GM21515 (cell line): Measurements from ENCODE around the gene PJVK.
A peak's percentile ranks its signal among the peaks of the same experiment; 100 is the strongest.
"Not testable (repeated sequence)": the region's sequence is repeated elsewhere in the genome, so short reads cannot be mapped to it uniquely, and the experiment has no call there.

Source experiments
- ATAC-seq: cut with Tn5 transposase; IDR thresholded peaks from one replicate; pipeline ENCODE4 v1.9.1; 2021; ENCODE audit not compliant: unreplicated experiment

Gene PJVK

DNA sequence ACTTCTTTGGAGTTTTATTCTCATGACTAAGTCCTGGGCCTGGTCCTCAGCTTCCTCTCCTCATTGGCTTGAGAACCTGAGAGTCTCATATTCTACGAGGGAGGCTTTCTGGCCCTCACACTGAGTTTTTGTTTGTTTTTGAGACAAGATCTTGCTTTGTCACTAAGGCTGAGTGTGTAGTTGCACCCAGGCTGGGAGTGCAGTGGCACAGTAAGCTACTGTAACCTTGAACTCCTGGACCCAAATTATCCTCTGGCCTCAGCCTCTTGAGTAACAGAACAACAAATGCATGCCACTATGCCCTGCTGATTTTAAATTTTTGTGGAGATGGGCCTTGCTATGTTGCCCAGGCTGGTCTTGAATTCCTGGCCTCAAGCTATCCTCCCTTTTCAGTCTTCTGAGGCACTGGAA lies 22.8 kb upstream of the PJVK start:
- no peak for ATAC-seq

DNA sequence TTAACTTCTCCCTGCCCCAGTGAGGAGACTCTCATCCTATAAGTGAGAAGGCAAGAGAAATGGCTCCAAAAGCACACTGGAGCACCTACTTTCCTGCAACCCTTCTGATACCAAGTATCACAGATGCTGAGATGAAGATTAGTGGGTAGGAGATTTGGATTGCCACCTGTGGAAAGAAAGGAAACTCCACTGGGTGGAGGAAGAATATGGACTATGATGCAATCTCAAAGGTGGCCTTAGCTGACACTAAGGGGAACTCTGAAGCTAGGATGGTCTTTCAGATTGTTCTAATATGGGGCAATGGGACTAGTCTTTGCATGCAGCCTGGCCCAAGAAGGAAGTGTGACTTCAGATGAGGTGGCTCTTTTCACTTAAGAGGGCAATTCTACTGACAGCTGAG lies 21.8 kb upstream of the PJVK start:
- no peak for ATAC-seq

DNA sequence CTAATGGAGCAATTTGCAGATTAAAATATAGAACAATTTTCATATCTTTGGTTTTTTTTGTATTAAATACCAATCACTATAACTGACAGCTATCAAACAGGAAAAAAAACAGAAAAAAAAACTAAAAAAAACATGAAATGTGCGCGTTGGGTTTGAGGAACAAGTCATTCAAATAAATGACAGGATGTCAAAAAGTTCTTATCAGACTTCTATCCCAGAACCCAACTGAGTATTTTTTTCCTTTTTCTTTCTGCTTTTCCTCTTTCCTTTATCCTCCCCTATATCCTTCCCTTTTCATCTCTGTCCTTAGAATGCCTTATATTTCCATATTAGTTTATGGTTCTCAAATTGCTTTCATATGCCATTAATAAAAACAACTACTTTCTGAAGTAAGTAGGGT lies 14.5 kb upstream of the PJVK start:
- ATAC-seq: no peak

DNA sequence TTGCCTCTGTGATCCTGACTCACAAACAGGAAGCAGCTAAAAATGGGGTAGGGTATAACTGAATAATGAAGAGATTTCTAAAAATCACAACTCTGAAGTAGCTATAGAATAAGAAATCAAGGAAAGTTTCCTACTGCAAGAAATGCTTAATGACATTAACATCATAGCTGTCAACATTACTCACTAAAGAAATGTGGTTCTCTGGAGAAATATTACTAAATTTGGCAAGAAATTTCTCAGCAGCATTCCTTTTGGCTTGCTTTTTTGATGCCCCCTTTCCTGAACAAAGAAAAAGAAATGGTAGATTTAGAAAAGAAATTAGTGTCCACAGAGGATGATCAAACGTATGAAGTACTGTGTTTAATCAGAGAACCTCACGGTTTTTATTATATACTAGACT lies 9.8 kb upstream of the PJVK start:
- no peak for ATAC-seq

DNA sequence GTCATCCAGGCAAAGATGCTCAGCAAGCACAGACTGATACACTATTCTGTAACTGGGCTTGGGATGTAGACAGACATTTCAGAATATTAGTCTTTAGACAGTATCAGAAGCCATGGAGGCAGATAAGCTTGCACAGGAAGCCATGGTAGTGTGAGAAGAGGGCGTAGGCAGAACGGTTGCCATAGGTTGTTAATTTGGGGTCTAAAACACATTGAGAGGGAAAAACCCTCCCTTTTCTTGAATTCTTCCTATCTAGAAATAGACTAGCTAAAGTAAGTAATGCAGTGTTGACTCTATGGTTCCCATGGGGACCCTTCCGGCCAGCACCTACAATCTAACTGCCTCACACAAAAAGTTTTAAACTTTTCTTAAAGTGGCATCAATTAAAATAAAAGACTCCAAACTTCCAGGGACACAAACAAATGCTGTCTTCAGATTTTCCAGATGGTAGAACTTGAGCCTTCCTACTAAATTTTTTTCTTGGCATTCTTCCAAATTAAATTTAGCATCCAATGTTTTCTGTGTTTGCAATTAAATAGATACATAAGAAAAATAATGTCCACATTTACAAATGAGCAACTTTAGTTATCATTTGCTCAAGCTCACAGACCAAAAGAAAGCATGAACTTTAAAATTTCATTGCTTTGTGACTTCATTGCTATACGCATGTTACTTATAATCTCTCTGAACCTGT lies 2.1 kb upstream of the PJVK start:
- no peak for ATAC-seq

DNA sequence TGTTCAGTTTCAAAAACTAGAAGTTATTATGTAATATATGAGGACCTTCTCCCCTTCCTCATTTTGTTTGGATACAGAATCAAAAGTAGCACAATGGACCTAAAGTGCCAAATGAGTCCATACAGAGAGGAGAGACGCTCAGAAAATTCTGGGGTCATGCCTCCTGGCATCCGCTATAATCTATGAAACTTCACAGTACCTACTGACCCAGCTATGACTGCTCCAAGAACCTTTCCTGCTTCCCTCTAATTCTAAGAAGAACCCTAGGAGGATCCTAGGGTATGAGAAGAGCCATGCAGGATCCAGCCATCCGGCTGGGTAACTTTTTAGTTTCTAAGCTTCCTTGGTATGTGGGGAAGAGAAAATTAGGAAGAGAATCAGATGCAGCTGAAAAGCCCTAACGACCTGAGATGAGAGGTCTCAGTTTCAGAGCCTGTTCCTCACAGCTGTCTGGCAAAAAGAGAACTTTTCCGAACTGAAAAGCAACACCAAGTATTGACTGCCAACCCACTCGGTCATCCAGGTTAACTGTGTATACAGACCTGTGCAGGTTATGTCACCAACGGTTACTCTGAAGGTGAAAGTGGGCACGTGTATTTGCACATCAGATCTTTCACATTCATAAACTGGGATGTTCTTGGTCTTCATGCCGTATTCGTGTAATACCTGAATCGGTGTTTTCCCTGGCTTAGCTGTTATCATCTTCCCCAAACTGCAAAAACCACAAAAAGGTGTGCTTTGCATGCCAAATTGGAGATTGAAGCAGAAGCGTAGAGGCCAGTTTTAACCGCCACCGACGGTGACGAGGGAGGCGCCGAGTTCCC lies 1.3 kb upstream of the PJVK start:
- peak; percentile 14 for ATAC-seq

DNA sequence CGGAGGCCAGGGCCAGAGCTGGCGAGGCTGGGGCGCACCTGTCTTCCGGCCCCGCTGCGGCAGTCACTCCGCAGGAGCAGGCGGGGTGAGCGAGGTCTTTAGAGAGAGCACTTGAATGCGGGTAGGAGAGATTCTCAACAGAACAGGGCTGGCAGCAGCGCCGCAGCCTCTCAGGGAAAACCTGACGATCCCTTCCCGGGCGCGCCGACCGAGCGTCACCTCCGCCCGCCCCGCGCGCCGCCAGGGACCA lies 729 bp upstream of the PJVK start:
- ATAC-seq: peak; percentile 52

DNA sequence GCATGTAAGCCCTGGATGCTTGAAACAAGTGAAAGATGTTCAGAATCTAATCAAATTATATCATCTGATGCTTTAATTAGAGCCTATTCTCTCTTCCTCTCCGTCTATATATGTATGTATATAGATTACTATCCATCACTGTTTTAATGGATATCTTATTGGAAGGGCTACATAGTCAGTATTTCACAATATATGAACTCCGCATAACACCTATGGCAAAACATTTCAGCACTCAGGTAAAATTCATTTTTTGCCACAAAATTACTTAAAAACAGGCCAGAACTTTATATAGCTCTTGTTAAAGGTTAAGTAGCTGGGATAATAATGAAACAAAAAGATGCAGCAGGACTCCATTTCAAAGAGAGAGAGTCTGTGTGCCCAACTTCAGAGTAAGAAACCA lies 1.2 kb downstream of the PJVK start:
- no peak for ATAC-seq

DNA sequence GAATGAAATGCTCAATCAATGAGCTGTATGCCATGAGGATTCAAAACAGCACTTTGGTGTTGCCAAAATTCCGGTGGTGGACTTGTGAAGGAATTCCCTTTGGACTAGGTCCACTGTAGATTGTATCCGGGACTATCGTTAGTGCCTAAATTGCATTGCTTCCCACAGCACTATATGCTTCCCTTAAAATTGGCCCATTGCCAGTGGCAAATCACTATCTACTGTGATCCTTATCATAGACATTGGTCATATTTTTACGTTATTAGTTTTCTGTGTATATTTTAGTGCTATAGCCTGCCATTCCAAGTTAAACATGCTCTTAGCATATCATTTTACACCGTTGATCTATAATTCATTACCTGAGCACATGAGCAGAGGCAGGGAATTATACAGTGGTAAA lies 1.7 kb downstream of the PJVK start:
- no peak for ATAC-seq

DNA sequence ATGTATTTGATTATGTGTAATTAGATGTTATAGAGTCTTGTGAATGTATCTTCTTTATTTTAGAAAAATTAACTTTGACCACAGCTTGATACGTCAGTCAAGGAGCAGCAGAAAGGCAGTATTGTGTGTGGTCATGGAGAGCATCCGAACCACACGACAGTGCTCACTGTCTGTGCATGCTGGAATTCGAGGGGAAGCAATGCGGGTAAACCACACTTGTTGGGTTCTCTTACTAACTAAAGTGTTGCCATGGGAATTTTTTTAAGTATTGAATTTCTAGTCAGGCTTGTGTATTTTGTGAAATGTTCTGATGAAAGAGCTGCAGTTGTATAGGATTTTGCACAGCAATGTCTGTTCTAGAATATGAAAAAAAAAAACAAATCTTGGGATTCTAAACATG lies 4.8 kb downstream of the PJVK start:
- ATAC-seq: no peak

DNA sequence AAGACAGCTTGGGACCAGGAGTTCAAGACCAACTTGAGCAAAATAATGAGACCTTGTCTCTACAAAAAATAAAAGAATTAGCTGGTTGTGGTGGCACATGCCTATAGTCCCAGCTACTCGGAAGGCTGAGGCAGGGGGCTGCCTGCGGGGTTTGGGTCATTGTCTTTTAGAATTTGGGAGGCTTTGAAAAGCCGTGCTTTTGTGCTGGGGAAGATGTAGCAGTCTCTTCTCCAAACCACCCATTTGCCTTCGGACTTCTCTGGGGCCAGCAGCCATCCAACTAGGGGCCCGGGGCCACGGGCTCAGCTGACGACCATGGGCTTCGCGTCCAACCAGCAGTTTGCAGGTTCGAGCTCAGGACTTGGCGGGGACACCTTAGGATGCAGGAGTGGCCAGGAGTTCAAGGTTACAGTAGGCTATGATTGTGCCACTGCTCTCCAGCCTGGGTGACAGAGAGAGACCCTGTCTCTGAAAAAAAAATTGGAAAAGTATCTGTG lies 6.3 kb downstream of the PJVK start:
- ATAC-seq: no peak

DNA sequence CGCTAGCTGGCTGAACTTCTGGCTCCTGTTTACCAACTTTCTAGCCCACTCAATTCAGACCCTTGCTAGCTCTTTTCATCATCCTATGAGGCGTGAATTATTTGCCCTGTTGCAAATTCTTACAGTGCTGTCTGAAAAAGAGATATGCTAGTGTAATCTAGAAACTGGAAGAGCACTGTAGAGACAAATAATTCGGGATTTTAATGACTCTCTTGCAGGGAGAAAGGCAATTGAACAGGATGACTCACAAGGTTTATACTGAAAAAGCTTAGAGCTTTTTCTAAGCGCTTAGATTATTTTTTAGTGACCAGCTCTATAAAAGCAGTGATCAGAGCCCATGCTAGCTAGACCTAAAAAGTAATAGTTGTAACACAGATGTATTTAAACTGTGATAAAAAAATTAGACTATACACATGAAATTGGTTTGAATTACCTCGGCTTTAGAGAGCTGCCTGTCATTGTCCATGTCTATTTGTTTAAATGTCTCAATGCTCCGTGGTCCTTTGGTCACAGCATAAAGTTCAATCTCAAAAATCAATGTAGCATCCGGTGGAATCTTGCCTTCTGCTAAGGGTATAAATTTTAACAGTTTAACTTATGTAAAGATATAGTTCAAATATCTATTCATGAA lies 18.2 kb downstream of the PJVK start:
- no peak for ATAC-seq

DNA sequence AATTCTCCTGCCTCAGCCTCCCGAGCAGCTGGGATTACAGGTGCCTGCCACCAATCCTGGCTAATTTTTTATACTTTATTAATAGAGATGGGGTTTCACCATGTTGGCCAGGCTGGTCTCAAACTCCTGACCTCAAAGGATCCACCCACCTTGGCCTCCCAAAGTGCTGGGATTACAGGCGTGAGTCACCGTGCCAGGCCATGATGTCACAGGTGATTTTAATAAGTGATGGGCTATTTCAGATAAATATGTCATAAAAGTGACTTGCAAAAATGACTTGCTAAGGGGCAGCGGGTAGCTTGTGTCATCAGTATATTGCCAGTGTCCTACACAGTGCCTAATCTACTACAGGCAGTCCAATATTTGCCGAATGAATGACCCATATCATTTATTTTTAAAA lies 20.1 kb downstream of the PJVK start:
- ATAC-seq: not testable (repeated sequence)

DNA sequence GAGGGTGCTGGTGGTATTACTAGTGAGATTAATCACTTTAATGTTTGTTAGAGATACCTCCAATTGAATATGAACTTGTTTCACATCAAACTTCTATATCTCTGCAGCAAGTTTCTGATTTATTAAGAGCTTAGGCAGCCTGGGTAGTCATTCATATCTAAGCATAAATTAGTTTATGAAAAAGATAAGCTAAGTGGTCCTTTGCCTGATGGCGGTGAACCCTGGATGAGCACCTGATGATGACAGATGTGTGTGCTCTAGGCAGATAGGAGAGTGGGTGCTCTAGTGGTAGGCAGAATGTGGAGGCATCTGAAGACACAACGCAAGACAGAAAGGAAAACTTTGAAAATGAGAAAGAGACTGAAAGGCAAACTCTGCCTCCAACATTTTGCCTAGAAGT lies 22.2 kb downstream of the PJVK start:
- ATAC-seq: no peak

DNA sequence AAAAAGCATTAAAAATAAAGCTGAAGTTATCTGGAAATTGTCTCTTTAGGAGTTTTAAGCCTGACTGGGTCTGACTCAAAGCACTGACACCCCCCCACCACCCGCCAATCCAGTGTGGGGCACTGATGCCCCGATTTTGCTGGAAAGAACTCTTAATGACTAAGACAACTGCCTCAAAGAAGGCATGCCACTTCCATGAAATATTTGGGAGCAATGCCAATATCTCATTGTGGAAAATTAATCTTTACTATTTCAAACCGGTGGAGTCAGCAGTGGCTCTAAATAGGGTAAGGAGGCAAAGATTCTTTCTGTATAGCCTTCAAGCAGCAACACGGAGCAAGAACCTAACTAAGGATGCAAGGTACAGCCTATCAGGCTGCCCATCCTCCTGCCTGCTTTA lies 22.8 kb downstream of the PJVK start:
- ATAC-seq: no peak

DNA sequence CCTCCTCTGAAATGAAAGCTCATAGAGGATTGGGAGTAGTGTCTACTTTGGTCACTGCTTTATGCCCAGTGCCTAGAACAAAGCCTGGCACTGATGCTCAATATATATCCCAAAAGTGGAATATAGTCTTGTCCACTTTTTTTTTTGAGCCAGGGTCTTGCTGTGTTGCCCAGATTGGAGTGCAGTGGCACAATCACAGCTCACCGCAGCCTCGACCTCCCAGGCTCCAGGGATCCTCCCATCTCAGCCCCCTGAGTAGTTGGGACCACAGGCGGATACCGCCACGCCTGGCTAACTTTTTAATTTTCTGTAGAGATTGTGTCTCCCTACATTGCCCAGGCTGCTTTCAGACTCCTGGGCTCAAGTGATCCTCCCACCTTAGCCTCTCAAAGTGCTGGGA lies 23.4 kb downstream of the PJVK start:
- ATAC-seq: no peak

DNA sequence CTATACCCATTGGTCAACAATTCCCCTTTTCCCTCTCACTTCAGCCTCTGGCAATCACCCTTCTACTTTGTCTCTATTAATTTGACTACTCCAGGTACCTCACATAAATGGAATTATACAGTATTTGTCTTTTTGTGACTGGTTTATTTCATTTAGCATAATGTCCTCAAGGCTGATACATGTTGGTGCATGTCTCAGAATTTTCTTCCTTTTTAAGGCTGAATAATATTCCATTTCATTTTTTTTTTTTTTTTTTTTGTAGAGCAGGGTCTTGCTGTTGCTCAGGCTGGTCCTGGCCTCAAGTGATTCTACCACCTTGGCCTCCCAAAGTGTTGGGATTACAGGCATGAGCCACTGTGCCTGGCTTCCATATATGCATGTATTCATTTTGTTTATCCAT lies 25.3 kb downstream of the PJVK start:
- ATAC-seq: no peak

DNA sequence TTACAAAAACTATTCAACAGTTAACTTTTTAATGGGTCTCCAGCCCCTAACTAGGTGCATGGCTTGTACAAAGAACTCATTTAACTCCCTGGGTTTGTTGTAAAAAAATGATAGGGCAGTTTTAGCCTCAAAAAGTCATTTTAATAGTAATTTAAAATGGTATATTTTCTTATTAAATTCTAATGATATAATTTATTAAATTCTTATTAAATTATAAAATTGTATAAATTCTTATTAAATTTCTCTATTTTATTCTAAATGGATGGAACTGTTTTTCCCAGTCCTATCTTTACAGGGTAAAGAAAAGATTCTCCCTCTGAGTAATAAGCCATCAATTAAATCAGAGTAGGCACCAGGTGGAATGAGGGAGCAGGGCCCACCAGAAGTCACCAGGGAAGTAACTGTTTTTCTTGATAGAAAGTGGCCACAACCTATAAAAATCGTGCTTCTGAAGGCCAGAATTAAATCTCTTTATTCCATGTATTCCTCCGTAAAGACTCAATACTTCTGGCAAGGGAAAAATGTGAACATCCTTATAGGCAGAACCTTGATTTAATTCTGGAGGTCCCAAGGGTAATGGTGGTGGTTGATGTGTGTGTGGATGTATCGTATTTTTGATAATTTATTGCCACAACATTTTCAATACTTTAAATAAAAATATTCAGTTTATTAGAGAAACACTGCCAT lies 26.4 kb downstream of the PJVK start:
- no peak for ATAC-seq

DNA sequence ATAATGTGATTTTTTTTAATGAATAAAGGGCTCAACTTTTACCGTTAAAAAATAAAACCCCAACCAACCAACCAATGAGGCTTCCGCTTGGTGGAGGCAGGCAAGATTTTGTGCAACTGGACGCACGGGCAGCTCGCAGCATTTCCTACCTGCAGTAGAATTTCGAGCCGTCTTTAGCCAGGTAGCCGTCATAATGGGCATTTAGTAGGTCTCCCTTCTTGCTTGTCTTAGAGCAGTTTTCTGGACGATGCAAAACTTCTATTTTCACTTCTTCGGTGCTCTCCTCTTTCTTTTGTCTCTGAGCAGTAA lies 26.9 kb downstream of the PJVK start:
- ATAC-seq: peak; percentile 0

DNA sequence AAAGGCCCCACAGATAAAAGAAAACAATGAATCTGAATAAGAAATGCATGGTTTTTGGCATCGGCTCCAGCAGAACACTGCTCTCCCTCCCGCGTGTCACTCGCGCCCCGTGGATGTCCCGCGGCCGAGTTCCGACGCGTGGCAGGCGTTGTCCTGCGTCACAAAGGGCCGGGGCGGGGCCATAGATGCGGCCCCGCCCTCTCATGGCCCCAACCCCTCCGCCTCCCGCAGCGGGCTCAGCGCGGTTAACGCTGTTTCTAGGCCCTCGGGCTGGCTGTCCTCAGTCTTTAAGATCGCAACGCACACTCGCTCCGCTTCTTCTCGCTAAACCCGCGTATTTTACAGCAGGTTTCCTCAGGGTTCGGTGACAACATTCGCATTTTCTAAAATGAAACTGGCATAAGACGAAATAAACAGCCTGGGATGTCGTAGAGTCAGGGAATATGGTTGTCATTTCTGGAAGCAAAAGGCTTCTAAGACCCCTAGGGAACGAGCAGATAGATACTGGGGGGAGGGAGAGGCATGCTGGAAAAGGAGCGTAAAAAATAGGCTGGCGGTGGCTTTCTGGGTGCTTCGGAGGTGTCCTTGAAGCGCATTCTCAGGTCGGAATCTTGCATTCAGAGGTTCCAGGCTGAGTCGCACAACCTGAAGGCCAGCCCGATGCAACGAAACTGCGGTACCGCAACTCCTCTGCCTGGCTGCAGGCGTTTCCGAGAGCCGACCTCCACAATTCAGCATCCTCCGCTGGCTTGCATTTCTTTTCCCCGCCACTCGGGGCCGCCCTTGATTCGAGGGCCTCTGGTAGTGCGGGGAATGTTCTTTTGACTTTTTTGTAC lies 27.5 kb downstream of the PJVK start, which contains the start of gene FKBP7:
Gene FKBP7 (minus strand): TSS at position 162 of the 836 bp plus-strand sequence. CDS start 101 bp downstream, at position 61.
- ATAC-seq: peak; percentile 48

DNA sequence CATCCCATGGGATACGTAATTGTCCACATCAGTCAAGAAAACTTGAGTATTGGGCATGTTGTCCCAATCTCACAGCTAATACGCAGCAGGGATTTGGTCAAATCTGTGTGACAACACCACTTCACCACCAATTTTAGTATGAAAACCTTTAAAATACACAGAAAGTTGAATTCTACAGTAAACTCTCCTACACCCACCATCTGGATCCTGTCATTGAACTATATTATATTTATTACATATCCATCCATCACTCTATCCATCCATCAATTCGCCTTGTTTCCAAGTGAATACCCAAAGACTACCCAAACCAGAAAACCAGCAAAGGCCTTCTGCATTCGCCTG lies 28.1 kb downstream of the PJVK start:
- ATAC-seq: no peak
